GM13977 (cell line): ENCODE results near the gene MED12.
A peak's percentile ranks its signal among the peaks of the same experiment; 100 is the strongest.

Experiments
- DNase-seq: peaks from one replicate; pipeline ENCODE4 v3.0.0; 2012; ENCODE audit warnings: low spot score
- CTCF ChIP-seq: IDR thresholded peaks from 2 replicates; pipeline ENCODE4 v1.5.1; 2012; ENCODE audit warnings: mild to moderate bottlenecking, control low read depth; ENCODE audit not compliant: insufficient read depth; ENCODE audit errors: extremely low read depth, missing control alignments
- in situ Hi-C: fragments of 300-500 bp; cut with MboI; formaldehyde crosslinking; loops from one replicate; pipeline ENCODE4 v1.12.0; 2022; ENCODE audit warnings: low sequenced_read_pairs, low pct_unique_long_range_greater_than_20kb, mixed read lengths, inconsistent platforms; ENCODE audit not compliant: unreplicated experiment

The MED12 gene

DNA sequence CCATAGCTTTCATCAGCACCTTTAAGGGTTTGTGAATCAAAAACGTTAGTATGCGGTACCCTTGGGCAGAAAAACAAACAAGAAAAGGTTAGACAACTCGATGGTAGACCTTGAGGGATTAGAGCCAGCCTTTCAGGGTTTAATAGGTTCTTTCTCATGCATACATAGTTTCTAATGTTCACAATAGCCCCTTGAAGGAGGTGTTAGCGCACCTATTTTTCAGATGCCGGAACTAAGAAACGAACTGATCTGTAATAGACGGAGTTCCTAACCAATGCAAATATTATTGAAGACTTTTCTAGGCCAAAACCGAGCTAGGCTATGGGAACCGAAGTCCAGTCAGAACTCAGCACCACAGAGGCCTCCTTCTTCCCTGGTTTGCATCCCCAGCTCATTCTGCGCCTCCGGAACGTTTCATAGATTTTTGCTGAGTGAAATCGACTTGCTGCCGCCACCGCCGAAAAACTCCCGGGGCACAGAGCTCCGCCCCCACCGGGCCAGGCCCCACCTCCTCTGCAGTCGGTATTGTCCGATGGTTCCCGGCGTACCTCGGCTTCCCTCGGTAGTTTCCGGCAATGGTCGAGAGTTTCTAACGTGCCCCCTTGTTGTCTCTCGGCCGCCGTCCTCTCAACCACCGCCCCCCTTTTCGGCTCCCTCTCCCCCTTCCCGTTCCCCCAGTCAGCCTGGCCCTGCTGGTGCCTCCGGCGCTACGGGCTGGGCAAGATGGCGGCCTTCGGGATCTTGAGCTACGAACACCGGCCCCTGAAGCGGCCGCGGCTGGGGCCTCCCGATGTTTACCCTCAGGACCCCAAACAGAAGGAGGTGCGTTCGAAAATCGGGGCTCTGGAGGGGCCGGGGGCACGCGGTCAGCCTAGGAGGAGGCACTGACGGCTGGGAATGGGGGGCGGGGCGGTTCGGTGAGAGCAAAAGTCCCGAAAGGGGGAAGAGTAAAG is at the start of gene MED12:
MED12 (plus strand) TSS at position 565 of the 953 bp plus-strand sequence; CDS start at position 724, 159 bp downstream.
- in situ Hi-C loops: no loop called here
- peak; percentile 83 for DNase-seq
- no peak for TF ChIP-seq CTCF

- in situ Hi-C loops: no loop called here
- no peak for TF ChIP-seq CTCF
- no peak for DNase-seq
These were observed 47.9 kb upstream of the MED12 start for GRCh38 chrX:71070531-71070930.

- in situ Hi-C loops: no loop called here
- no peak for DNase-seq
- no peak for TF ChIP-seq CTCF
These were observed 36.9 kb upstream of the MED12 start for GRCh38 chrX:71081330-71082123.

GRCh38 chrX:71082124-71082647 is 36.2 kb upstream of the MED12 start:
- in situ Hi-C loops: no loop called here
- TF ChIP-seq CTCF: no peak
- DNase-seq: no peak

GRCh38 chrX:71082822-71083221 is 35.6 kb upstream of the MED12 start:
- no peak for TF ChIP-seq CTCF
- DNase-seq: no peak
- in situ Hi-C loops: no loop called here

GRCh38 chrX:71085900-71086299 is 32.5 kb upstream of the MED12 start:
- in situ Hi-C loops: no loop called here
- TF ChIP-seq CTCF: no peak
- no peak for DNase-seq
